Fibroblast of lung (primary cell): ENCODE results near the gene NR2F2. TPM values are rescaled to one million over a fixed set of nuclear protein-coding genes. Genes with fewer than 3 reads are reported as not detected.
A peak's percentile ranks its signal among the peaks of the same experiment; 100 is the strongest.

ENCODE experiments used
- DNase-seq, 2 donors: peaks; one replicate each; pipeline versions ENCODE4 v3.0.0 to v3.0.0-alpha.2; 2010; ENCODE audit warnings: low read depth in 2 of 2
- H2AFZ ChIP-seq: 2 replicates; pipeline ENCODE4 v1.5.1; 2012; ENCODE audit warnings: low read length, control low read depth, inconsistent platforms
- H3K27ac ChIP-seq: 2 replicates; pipeline ENCODE4 v1.5.1; 2011; ENCODE audit warnings: low read length, control low read depth; ENCODE audit not compliant: insufficient read depth
- H3K27me3 ChIP-seq: 2 replicates; pipeline ENCODE4 v1.5.1; 2011; ENCODE audit warnings: mild to moderate bottlenecking, low read length; ENCODE audit not compliant: control insufficient read depth, insufficient read depth
- H3K36me3 ChIP-seq: 2 replicates; pipeline ENCODE4 v1.5.1; 2011; ENCODE audit warnings: low read length; ENCODE audit not compliant: control insufficient read depth, insufficient read depth
- H3K4me1 ChIP-seq: 2 replicates; pipeline ENCODE4 v1.5.1; 2011; ENCODE audit warnings: low read length; ENCODE audit not compliant: control insufficient read depth, insufficient read depth; ENCODE audit errors: extremely low read depth
- H3K4me2 ChIP-seq: 2 replicates; pipeline ENCODE4 v1.5.1; 2011; ENCODE audit warnings: low read length, control low read depth; ENCODE audit not compliant: insufficient read depth; ENCODE audit errors: extremely low read depth
- H3K4me3 ChIP-seq, 4 experiments: fragments of 200-600 bp in 1 of 4; sonication (generic) in 1 of 4; replicated peaks in 1 of 4; 2 replicates each; pipeline ENCODE4 v1.5.1; 2011 to 2016; ENCODE audit warnings: low read length in 4 of 4, low read depth in 3 of 4, mild to moderate bottlenecking in 3 of 4, control low read depth in 2 of 4, inconsistent platforms in 1 of 4, mixed read lengths in 1 of 4; ENCODE audit not compliant: insufficient read depth in 1 of 4; ENCODE audit errors: control extremely low read depth in 1 of 4
- H3K79me2 ChIP-seq: 2 replicates; pipeline ENCODE4 v1.5.1; 2012; ENCODE audit warnings: mild to moderate bottlenecking, low read length, inconsistent platforms; ENCODE audit not compliant: control insufficient read depth, insufficient read depth
- H3K9ac ChIP-seq: 2 replicates; pipeline ENCODE4 v1.5.1; 2011; ENCODE audit warnings: mild to moderate bottlenecking, low read length, control low read depth; ENCODE audit not compliant: insufficient read depth
- H3K9me3 ChIP-seq: 2 replicates; pipeline ENCODE4 v1.5.1; 2012; ENCODE audit warnings: low read depth, low read length; ENCODE audit not compliant: control insufficient read depth, insufficient read depth
- H4K20me1 ChIP-seq: 2 replicates; pipeline ENCODE4 v1.5.1; 2011; ENCODE audit warnings: low read length; ENCODE audit not compliant: control insufficient read depth, insufficient read depth; ENCODE audit errors: extremely low read depth
- EZH2 ChIP-seq: IDR thresholded peaks from 2 replicates; pipeline ENCODE4 v1.5.1; 2012; ENCODE audit warnings: low read length, control low read depth, mild to moderate bottlenecking; ENCODE audit errors: missing control alignments
- polyA plus RNA-seq, 2 donors: library from polyadenylated mRNA; depleted of rRNA in 1 of 2; stranded (reverse) in 1 of 2; unstranded in 1 of 2; fragments of >200 nt; gene quantifications; 2 replicates each; pipeline ENCODE4 v1.2.1, GENCODE V29; 2011 to 2012; ENCODE audit warnings: missing spikeins in 1 of 2
- total RNA-seq: library from RNA; depleted of rRNA; stranded (reverse); fragments of >200 nt; gene quantifications from 2 replicates; pipeline ENCODE4 v1.2.1, GENCODE V29; 2014
- TF ChIP-seq, protein P1 (sequence below), 2 donors: IDR thresholded peaks in 1 of 2; conservative IDR thresholded peaks in 1 of 2; 1 replicate in 1 of 2; 2 replicates in 1 of 2; pipeline ENCODE4 v1.5.1; 2011 to 2012; ENCODE audit warnings: low read length in 2 of 2, control low read depth in 1 of 2, inconsistent platforms in 1 of 2, low read depth in 1 of 2, mild to moderate bottlenecking in 1 of 2

The NR2F2 gene
- total and polyA plus RNA-seq, 2 donors (not counting 1 experiment from before 2014, with no cell fraction given): 15.7 to 130 TPM

- Histone ChIP-seq H3K27me3 (no peaks in the 10 kb centered on the region), H2AFZ (no peak overlapping the region), H3K9me3 (no peaks in the 10 kb centered on the region), H4K20me1 (no peaks in the 10 kb centered on the region), H3K4me1 (peaks cover 2% of the 10 kb centered on the region), H3K79me2 (no peaks in the 10 kb centered on the region), H3K4me2 (no peak overlapping the region), H3K9ac (no peak overlapping the region), H3K4me3 (no peak overlapping the region), H3K36me3 (no peaks in the 10 kb centered on the region), H3K27ac (no peak overlapping the region)
- no peak for DNase-seq
- TF ChIP-seq, protein P1, sequence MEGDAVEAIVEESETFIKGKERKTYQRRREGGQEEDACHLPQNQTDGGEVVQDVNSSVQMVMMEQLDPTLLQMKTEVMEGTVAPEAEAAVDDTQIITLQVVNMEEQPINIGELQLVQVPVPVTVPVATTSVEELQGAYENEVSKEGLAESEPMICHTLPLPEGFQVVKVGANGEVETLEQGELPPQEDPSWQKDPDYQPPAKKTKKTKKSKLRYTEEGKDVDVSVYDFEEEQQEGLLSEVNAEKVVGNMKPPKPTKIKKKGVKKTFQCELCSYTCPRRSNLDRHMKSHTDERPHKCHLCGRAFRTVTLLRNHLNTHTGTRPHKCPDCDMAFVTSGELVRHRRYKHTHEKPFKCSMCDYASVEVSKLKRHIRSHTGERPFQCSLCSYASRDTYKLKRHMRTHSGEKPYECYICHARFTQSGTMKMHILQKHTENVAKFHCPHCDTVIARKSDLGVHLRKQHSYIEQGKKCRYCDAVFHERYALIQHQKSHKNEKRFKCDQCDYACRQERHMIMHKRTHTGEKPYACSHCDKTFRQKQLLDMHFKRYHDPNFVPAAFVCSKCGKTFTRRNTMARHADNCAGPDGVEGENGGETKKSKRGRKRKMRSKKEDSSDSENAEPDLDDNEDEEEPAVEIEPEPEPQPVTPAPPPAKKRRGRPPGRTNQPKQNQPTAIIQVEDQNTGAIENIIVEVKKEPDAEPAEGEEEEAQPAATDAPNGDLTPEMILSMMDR (conservative IDR thresholded peaks at IDR 0.05 in 1 of 2, IDR thresholded peaks at IDR 0.05 in 1 of 2; ENCODE audit: low read depth in 1 of 2, low read length in 2 of 2): no peak
- no peak for TF ChIP-seq EZH2
Observed at GRCh38 chr15:96294766-96295165, 35.7 kb upstream of the NR2F2 start.

- no peak overlapping the region for H2AFZ ChIP-seq
- peak; percentile 39 to 93 for DNase-seq
- H3K4me1 ChIP-seq: peaks cover 5% of the 10 kb centered on the region
- TF ChIP-seq, protein P1 (conservative IDR thresholded peaks at IDR 0.05 in 1 of 2, IDR thresholded peaks at IDR 0.05 in 1 of 2; ENCODE audit: low read depth in 1 of 2, low read length in 2 of 2): no peak
- H3K9me3 ChIP-seq: no peaks in the 10 kb centered on the region
- no peak overlapping the region for H3K9ac ChIP-seq
- no peaks in the 10 kb centered on the region for H3K36me3 ChIP-seq
- no peak overlapping the region for H3K4me3 ChIP-seq
- H4K20me1 ChIP-seq: no peaks in the 10 kb centered on the region
- H3K27ac ChIP-seq: no peak overlapping the region
- no peaks in the 10 kb centered on the region for H3K79me2 ChIP-seq
- H3K27me3 ChIP-seq: no peaks in the 10 kb centered on the region
- H3K4me2 ChIP-seq: no peak overlapping the region
Observed at GRCh38 chr15:96296264-96296663, 34.2 kb upstream of the NR2F2 start.

DNA sequence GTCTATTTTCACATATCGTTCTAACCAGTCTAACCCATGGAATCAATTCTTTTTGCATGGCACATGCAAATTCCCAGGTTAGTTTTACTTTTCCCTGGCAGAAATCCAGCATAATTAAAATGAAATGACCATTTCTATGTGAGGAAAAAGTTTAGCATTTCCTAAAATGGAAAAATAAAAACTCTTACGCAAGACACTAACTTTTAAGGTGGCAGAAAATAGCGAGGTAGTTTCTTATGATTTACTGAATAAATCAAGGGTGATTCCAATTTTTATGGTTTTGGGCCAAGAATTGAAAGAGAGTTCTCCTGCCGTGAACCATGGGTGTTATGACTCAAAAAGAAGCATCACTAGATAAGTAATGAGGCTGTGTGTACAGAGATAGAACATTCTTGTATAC, 32.7 kb upstream of the NR2F2 start:
- TF ChIP-seq, protein P1 (conservative IDR thresholded peaks at IDR 0.05 in 1 of 2, IDR thresholded peaks at IDR 0.05 in 1 of 2; ENCODE audit: low read depth in 1 of 2, low read length in 2 of 2): no peak
- no peak overlapping the region for H3K4me3 ChIP-seq
- no peaks in the 10 kb centered on the region for H3K9me3 ChIP-seq
- no peaks in the 10 kb centered on the region for H4K20me1 ChIP-seq
- no peak overlapping the region for H3K4me2 ChIP-seq
- H3K9ac ChIP-seq: no peak overlapping the region
- H3K36me3 ChIP-seq: no peaks in the 10 kb centered on the region
- H3K4me1 ChIP-seq: peaks cover 6% of the 10 kb centered on the region
- H3K27ac ChIP-seq: no peak overlapping the region
- no peaks in the 10 kb centered on the region for H3K79me2 ChIP-seq
- DNase-seq: no peak
- no peaks in the 10 kb centered on the region for H3K27me3 ChIP-seq
- H2AFZ ChIP-seq: no peak overlapping the region
